Upper lobe of left lung (tissue), 6 donors: Measurements from ENCODE around the gene PTPRF. TPM values are rescaled to one million over a fixed set of nuclear protein-coding genes. Genes with fewer than 3 reads are reported as not detected.

Experiments
- ATAC-seq, 2 donors: fragments of 200-7000 bp; cut with Tn5 transposase; one replicate each; pipeline ENCODE4 v1.9.1; 2022; ENCODE audit warnings: mild to moderate bottlenecking in 2 of 2, moderate library complexity in 2 of 2; ENCODE audit not compliant: low FRiP score in 2 of 2
- DNase-seq, 2 donors: peaks; one replicate each; pipeline ENCODE4 v3.0.0-alpha.2; 2019 to 2020
- H3K27ac ChIP-seq, 4 donors: fragments of 200-600 bp; sonication (generic); one replicate each; pipeline ENCODE4 v1.5.1; 2016 to 2019
- H3K27me3 ChIP-seq, 4 donors: fragments of 200-600 bp; sonication (generic); one replicate each; pipeline ENCODE4 v1.5.1; 2017 to 2019
- H3K36me3 ChIP-seq, 4 donors: fragments of 200-600 bp; sonication (generic); one replicate each; pipeline ENCODE4 v1.5.1; 2016 to 2019
- H3K4me1 ChIP-seq, 4 donors: fragments of 200-600 bp; sonication (generic); one replicate each; pipeline ENCODE4 v1.5.1; 2018 to 2019
- H3K4me3 ChIP-seq, 4 donors: fragments of 200-600 bp; sonication (generic); one replicate each; pipeline ENCODE4 v1.5.1; 2017 to 2019; ENCODE audit warnings: mild to moderate bottlenecking in 2 of 4, moderate library complexity in 1 of 4
- H3K9me3 ChIP-seq, 4 donors: fragments of 200-600 bp; sonication (generic); one replicate each; pipeline ENCODE4 v1.5.1; 2018 to 2019
- EP300 ChIP-seq, 4 donors: sonication (generic); formaldehyde crosslinking; IDR thresholded peaks; one replicate each; pipeline ENCODE4 v1.5.1; 2017; ENCODE audit warnings: antibody characterized with exemption in 4 of 4, control low read depth in 2 of 4
- POLR2A ChIP-seq, 4 donors: fragments of 450-650 bp; IDR thresholded peaks; one replicate each; pipeline ENCODE4 v1.5.1; 2016 to 2017; ENCODE audit warnings: antibody characterized with exemption in 4 of 4, mild to moderate bottlenecking in 2 of 4
- POLR2AphosphoS5 ChIP-seq, 2 donors: sonication (generic); formaldehyde crosslinking; IDR thresholded peaks; one replicate each; pipeline ENCODE4 v1.5.1; 2017; ENCODE audit warnings: antibody characterized with exemption in 2 of 2
- WGBS, 2 donors: methylation state at CpG; one replicate each; pipeline ENCODE4 v1.1.5; 2017 to 2018; 5-methylcytosine and 5-hydroxymethylcytosine counted together
- total RNA-seq, 6 donors: library from RNA; depleted of rRNA in 4 of 6; stranded (reverse); fragments of >200 nt in 4 of 6; gene quantifications; one replicate each; pipeline versions ENCODE4 v1.1.0 to v1.2.1, GENCODE V29; 2016 to 2021
- TF ChIP-seq, protein P1 (sequence below), 6 experiments: fragments of 450-650 bp in 4 of 6; fragments of 200-600 bp in 2 of 6; sonication (generic) in 2 of 6; IDR thresholded peaks; one replicate each; pipeline ENCODE4 v1.5.1; 2016 to 2019; ENCODE audit warnings: antibody characterized with exemption in 6 of 6
- donor health status: DM: no; HTN: no; CAD: no; lungs with moderate emphysema.
- donor health status: DM: no; HTN: yes; CAD: no; lungs with severe emphysema.

Gene PTPRF
- total RNA-seq, 6 donors from 2014 or later: 133 to 201 (median 171) TPM

DNA sequence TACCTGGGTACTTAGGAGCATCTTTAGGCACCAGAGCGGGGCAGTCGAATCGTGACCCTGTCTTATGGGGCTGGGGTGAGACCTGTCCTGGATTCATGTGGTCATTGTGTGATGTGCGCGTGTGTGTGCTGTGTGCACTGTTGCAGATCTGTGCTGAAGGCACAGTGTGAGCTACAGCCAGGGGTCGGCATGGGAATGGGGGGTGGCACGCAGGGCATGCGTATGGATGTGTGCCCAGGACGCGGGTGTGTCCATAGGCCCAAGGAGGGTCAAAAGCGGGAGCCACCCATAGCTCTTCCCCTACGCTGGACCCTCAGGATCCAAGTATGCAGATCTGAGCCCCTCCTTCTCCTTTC lies 14.6 kb downstream of the PTPRF start:
- peaks cover 38 to 60% (median 44%) of the 10 kb centered on the region in 4 donors for H3K4me1 ChIP-seq
- peak overlapping the region in 1 of 4 donors; percentile 40 for H3K27ac ChIP-seq
- no peaks in the 10 kb centered on the region for H3K27me3 ChIP-seq
- no peak for DNase-seq
- H3K36me3 ChIP-seq: no peaks in the 10 kb centered on the region
- no peaks in the 10 kb centered on the region for H3K9me3 ChIP-seq
- TF ChIP-seq EP300 (IDR thresholded peaks at IDR 0.05) (no peak), POLR2A (IDR thresholded peaks at IDR 0.05) (no peak), POLR2AphosphoS5 (IDR thresholded peaks at IDR 0.05) (no peak)
- TF ChIP-seq, protein P1, sequence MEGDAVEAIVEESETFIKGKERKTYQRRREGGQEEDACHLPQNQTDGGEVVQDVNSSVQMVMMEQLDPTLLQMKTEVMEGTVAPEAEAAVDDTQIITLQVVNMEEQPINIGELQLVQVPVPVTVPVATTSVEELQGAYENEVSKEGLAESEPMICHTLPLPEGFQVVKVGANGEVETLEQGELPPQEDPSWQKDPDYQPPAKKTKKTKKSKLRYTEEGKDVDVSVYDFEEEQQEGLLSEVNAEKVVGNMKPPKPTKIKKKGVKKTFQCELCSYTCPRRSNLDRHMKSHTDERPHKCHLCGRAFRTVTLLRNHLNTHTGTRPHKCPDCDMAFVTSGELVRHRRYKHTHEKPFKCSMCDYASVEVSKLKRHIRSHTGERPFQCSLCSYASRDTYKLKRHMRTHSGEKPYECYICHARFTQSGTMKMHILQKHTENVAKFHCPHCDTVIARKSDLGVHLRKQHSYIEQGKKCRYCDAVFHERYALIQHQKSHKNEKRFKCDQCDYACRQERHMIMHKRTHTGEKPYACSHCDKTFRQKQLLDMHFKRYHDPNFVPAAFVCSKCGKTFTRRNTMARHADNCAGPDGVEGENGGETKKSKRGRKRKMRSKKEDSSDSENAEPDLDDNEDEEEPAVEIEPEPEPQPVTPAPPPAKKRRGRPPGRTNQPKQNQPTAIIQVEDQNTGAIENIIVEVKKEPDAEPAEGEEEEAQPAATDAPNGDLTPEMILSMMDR (IDR thresholded peaks at IDR 0.05): no peak
- ATAC-seq: no peak
- no peak overlapping the region for H3K4me3 ChIP-seq
- 89 to 92% methylated on average over 10 to 12 of the region's 12 CpGs for WGBS, 2 donors

DNA sequence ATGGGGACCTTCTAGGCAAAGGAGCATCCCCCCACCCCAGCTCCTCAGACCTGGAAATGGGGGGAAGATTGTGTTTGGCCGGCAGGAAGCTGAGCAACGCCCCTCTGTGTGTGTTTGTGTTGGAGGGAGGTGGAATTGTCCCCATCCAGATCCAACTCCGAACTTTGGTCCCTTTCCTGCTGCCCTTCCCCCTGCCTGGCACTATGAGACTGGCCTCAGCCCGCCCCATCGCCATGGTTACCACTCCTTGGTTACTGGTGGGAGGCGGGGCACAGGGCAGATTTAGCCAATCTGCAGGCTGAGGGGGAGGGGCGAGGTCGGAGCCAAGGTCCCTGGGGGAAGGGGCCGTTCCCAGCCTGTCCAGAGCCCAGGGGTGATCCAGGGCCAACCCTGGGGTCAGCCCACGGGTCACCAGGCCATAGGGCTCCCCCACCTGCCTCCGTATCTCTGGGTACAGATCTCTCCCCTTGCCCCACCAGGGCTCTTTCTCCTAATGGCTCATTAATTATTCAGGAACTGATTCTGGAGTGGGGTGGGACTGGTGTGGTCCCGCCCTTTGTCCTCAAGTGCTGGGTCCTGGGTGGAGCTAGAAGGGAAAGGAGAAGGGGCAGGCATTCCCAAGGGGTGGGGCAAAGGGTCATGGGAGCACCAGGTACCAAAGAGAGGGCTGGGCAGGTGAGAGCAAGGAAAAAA lies 15.2 kb downstream of the PTPRF start:
- 52 to 57% methylated on average over 7 to 12 of the region's 12 CpGs for WGBS, 2 donors
- DNase-seq (peak in 1 of 2 donors; percentile 83), ATAC-seq (peak in 1 of 2 donors; percentile 30)
- Histone ChIP-seq H3K9me3 (no peaks in the 10 kb centered on the region), H3K4me1 (peaks cover 41 to 64% (median 49%) of the 10 kb centered on the region in 4 donors), H3K27me3 (no peaks in the 10 kb centered on the region), H3K4me3 (no peak overlapping the region), H3K36me3 (no peaks in the 10 kb centered on the region), H3K27ac (peak overlapping the region in 2 of 4 donors; percentile 35 to 40)
- TF ChIP-seq EP300 (IDR thresholded peaks at IDR 0.05) (no peak), POLR2A (IDR thresholded peaks at IDR 0.05) (no peak), POLR2AphosphoS5 (IDR thresholded peaks at IDR 0.05) (no peak)
- TF ChIP-seq, protein P1 (IDR thresholded peaks at IDR 0.05): no peak

DNA sequence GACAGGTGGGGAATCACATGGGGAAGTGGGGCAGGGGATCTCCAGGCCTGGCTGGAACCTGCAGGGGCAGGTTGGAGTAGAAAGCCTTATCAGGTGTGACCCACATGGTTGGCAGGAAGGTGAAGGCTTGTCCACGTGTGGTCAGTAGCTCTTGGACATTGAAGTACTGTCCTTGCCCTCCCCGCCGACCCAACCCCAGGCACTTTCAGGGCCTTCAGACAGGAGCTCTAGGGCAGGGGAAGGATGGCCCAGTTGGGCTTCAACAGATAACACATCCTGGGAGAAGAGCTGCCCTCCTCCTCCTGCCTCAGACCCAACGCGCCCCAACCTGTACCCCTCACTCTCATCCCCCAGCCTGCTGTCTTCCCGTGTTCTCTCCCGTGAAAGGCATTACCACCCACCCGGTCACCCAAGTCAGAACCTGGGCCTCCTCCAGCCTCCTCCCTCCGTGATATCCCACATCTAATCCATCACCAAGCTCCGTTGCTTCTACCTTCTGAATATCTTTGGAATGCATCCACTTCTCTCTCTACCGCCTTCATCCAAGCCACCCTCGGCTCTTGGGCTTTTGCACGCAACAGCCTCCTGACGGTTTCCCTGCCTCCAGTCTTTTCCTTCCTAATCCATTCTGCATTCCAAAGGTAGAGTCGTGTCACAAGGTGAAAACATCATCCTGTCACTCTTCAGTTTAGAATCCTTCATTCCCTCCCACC lies 15.9 kb downstream of the PTPRF start:
- Histone ChIP-seq H3K27me3 (no peaks in the 10 kb centered on the region), H3K4me1 (peaks cover 41 to 70% (median 55%) of the 10 kb centered on the region in 4 donors), H3K36me3 (no peaks in the 10 kb centered on the region), H3K27ac (peak overlapping the region in 2 of 4 donors; percentile 35 to 82), H3K4me3 (no peak overlapping the region), H3K9me3 (no peaks in the 10 kb centered on the region)
- DNase-seq (no peak), ATAC-seq (no peak)
- 86 to 89% methylated on average over 15 of the region's 15 CpGs for WGBS, 2 donors
- TF ChIP-seq EP300 (IDR thresholded peaks at IDR 0.05) (no peak), POLR2A (IDR thresholded peaks at IDR 0.05) (no peak), POLR2AphosphoS5 (IDR thresholded peaks at IDR 0.05) (no peak)
- TF ChIP-seq, protein P1 (IDR thresholded peaks at IDR 0.05): no peak

DNA sequence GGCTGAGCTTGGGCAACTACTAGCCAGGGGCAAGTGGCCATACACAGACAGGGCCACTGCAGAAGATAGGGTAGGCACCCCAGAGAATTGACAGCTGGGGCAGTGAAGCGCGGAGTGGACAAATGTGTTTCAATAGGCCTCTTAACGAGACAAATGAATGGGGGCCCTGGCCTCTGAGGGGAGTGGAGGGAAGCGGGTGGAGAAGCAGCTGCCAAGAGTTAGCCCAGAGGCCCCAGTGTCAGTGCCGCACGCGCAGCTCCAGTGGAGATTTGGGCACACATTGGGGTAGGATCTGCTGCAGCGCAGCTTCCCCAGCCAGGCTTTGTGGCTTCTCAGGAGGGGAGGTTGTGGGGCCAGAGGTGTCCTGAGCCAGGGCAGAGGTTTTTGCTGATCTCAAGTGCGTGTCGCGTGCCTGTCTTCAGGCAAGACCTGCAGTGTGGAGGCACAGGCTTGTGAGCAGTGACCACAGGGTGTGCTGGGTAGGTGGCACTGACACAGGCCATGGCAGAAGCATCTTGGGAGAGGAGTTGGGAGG lies 16.9 kb downstream of the PTPRF start:
- WGBS, 2 donors: 83 to 87% methylated on average over 11 of the region's 11 CpGs

More for the DNA sequence above, 16.9 kb downstream of the PTPRF start:
- H3K36me3 ChIP-seq: no peaks in the 10 kb centered on the region
- H3K4me1 ChIP-seq: peaks cover 41 to 71% (median 53%) of the 10 kb centered on the region in 4 donors
- peak overlapping the region in 2 of 4 donors; percentile 65 to 82 for H3K27ac ChIP-seq
- TF ChIP-seq POLR2AphosphoS5 (IDR thresholded peaks at IDR 0.05): no peak
- TF ChIP-seq EP300 (IDR thresholded peaks at IDR 0.05): no peak
- TF ChIP-seq, protein P1 (IDR thresholded peaks at IDR 0.05): no peak
- no peak for TF ChIP-seq POLR2A (IDR thresholded peaks at IDR 0.05)
- no peaks in the 10 kb centered on the region for H3K9me3 ChIP-seq
- no peak overlapping the region for H3K4me3 ChIP-seq
- H3K27me3 ChIP-seq: no peaks in the 10 kb centered on the region
- no peak for DNase-seq
- ATAC-seq: no peak
